CD4-positive, alpha-beta T cell treated with Interferon alpha-2 for 1 hour (primary cell): ENCODE measurements around the gene SNRPF.
A peak's percentile ranks its signal among the peaks of the same experiment; 100 is the strongest.
"Not testable (repeated sequence)": the region's sequence is repeated elsewhere in the genome, so short reads cannot be mapped to it uniquely, and the experiment has no call there.

ENCODE experiments used
- DNase-seq, 2 donors: peaks; one replicate each; pipeline ENCODE4 v3.0.0-alpha.2; 2020 to 2022

SNRPF gene

DNA sequence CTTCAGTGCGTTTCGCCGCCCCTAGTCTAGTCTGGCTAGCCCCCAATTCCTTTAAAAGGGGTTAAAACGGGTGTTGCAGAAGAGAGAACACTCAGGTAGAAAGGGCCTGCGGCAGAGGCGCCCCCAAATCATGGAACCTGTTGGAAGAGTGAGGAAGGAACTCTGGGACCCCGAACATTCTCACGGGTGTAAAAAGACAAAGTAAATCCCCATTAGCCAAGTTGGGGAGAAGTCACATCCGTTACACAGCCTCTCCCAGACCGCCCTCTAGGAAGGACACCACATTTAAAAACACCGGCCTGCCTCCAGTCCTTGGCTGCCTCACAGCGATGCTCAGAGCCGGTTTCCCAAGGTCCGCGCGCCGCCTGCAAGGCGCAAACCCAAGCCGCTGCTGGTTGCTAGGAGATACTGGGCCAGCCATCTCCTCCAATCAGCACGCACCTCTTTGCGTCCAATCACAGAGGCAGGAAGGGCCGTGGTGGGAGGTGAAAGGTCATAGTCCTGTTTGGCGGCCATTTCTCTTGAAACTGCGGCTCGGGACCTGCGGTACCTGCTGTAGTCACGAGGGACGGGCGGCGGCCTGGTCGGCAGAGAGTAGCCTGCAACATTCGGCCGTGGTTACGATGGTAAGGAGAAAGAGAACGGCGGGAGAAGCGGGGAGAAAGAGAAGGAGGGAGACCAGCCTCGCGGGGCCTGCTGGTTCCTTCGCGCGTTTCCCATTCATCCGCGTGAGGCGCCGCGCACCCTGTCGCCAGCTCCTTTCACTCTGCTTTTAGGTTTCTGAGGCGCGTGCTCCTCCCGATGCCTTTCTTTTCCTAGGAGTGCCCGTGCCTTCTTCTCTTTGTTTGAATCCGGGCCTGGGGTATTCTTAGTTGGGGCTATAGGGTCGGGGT lies at the start of gene SNRPF:
Gene SNRPF, plus strand, starts transcription at position 502 of the 893 bp plus-strand sequence. Its CDS starts 122 bp downstream, at position 624.
- DNase-seq = peak; percentile 94 to 96

DNA sequence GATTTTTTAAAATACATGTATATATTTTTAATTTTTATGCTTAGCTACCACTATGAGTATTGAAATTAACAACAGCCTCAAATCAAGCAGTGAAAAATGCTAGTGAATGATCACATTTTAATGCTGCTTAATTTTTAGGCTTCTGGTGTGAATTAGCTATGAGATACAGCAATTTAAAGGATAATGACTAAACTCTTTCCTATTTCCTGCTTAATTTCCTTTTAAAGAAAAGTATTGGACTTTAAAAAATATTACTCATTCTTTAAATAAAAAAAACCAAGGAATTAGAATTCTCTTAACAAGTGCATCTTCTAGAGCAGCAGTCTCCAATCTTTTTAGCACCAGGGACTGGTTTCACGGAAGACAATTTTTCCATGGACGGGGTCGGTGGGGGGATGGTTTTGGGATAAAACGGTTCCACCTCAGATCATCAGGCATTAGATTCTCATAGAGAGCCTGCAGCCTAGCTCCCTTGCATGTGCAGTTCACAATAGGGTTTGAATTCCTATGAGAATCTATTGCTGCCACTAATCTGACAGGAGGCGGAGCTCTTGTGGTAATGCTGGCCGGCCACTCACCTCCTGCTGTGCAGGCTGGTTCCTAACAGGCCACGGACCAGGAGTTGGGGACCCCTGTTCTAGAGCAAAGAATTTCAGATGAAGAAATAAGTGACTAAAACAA lies 49.6 kb upstream of the SNRPF start:
- DNase-seq = no peak

DNA sequence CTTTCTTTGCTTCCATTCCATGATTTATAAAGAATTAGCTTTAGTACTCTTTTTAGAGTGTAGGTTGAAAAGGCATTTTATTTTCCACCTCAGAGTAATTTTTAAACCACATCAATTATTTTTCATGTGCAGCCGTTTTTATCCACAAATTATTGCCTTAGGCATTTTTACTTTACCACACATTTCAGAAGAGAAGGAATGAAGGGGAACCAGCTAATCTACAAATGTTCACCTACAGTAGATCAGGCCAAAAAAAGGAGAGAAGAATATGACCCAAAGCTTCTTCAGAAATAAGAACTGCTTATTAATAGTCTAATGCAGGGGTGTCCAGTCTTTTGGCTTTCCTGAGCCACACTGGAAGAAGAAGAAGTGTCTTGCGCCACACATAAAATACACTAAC lies 48.3 kb upstream of the SNRPF start:
- DNase-seq = no peak

DNA sequence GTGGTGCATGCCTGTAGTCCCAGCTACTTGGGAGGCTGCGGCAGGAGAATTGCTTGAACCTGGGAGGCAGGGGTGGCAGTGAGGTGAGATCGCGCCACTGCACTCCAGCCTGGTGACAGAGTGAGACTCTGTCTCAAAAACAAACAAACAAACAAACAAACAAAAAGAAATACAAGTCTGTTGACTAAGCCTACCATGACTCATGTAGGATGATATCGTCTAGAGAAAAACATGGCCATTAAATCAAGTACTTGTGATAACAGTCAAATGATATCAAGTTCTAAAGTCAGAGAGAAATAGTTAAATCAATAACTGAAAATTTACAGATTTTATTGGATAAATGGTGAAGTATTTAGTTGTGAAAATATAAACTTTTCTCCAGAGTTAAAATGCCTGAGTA lies 46.6 kb upstream of the SNRPF start:
- DNase-seq = not testable (repeated sequence)

DNA sequence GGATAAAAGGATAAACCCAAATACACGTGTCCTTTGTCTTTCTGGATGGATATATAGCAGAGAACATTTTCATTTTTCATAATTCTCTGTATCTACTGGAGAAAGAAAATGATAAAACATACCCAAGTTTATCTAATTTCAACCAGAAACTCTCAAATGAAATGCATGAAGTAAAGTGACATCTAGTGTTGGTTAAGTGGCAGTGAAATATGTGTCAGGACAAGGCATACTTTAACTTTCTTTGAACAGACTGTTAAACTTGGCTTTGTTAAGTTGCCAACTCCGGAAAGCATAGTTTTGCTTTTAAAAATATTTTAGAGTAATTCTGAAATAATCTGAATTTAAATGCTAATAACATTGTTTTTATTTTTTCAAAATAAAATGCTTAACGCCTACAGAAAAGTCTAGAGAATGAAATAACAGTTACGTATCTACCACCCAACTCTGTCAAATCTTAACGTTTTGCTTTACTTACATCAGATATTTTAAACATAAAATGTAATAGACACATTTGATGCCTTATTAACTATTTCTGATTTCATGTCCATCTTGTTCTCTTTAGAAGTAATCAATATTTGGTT lies 43.0 kb upstream of the SNRPF start:
- peak in 1 of 2 donors; percentile 20 for DNase-seq

DNA sequence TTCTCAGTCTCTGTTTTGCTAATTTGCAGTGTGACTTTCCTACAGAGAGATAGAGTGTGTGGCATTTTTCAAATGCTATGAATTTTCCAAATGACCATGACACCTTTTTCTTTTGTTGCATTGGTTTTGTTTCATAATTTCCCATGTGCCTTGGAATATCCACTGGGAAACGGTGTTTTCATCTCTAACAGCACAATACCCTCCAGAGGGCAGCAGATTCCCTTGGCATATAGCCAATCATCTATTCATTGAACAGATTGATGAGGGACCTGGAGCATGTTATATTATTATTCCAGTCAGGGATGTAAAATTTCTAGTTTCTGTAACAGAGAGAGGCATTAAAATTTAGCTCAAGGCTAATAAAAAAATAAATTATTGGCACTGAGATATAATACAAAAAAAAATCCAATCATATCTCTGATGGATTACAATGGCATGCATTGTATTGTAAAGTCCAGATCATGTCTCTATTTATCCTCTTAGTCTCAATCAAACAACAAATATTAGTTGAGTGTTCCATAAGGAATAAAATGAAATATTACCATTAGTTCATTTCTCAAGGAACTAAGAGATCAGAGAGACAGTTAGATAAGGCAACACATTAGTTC lies 38.6 kb upstream of the SNRPF start:
- peak in 1 of 2 donors; percentile 9 for DNase-seq

DNA sequence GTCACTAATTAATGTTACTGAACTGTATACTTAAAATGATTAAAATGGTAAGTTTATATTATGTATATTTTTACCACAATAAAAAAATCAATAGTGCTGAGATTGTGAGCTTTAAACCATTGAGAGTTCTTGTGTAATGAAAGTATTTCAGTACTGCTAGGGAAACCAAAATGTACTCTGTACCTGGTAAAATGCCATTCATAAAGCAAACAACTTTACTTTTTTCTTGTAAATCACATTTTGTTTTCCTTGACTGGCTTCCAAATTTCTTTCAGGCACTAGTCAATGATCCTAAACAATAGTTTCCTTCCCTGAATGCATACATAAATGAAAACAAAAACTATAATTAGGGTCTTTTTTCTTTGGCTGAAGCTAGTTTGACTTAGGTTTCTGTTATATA lies 29.4 kb upstream of the SNRPF start:
- no peak for DNase-seq

DNA sequence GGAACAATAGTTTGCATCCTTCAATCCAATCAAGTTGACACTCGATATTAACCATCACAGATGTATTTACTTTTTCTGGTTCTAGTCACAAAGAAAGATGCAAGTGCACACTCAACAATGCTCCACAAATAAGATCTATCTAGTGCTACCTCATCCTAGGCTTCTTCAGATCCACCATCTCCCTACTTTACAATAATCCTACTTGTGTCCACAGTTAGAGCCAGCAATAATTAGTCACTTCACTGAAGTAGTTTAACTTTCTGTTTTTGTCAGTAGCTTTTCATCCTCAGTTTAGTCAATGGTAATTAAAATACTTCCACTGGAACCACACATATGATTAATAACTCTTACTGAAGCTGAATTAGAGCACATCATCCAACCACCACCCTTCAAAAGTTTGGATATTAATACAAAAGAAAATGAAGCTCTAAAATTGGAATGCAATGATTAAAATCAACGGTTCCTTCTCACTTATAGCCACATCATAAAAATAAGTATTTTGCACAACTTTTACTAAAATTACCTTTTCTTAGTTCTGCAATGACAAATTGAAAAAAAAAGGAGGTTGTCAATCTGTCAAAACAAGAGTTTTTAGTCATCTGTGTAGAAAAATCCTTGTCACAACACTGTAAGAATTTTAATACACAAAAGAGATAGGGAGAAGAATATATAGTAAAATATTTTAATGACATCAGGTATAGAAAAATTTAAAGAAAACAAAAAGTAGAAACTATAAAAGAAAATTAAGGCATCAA lies 28.2 kb upstream of the SNRPF start:
- no peak for DNase-seq

DNA sequence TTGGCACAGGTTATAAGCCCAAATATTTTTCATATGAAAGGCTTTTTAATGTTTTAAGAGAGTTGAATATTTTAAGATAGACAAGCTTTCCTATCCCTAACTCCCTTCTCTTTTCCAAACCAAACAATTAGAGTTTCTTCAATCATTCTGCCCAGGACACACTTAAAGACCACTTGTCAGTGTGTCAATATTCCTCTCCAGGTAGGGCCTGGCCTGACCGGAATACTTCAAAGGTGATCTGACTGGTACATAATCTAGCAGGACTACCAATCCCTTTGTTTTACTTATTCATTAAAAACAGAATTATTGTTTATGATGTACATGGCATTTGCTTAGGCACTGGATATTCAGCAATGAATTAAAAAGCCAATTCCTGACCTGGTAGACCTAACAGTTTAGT lies 24.2 kb upstream of the SNRPF start:
- no peak for DNase-seq

DNA sequence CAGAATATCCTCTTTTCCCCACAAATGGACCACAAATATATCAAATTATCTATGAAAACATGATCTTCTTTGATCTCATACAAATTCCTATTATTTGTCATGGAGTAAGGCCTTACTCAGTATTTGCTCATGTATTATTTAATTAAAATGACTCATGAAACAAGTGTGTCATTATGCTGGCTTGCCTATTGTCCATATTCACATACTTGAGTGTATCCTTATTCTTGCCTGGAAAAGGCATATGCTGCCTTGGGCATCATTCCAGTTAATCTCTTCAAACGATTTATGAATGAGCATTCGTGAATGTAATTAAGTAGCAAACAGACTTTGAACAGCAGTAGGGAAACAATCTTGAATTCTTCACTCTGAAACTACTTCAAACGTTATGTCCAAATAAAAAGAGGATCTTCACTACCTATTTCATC lies 22.6 kb upstream of the SNRPF start:
- no peak for DNase-seq

DNA sequence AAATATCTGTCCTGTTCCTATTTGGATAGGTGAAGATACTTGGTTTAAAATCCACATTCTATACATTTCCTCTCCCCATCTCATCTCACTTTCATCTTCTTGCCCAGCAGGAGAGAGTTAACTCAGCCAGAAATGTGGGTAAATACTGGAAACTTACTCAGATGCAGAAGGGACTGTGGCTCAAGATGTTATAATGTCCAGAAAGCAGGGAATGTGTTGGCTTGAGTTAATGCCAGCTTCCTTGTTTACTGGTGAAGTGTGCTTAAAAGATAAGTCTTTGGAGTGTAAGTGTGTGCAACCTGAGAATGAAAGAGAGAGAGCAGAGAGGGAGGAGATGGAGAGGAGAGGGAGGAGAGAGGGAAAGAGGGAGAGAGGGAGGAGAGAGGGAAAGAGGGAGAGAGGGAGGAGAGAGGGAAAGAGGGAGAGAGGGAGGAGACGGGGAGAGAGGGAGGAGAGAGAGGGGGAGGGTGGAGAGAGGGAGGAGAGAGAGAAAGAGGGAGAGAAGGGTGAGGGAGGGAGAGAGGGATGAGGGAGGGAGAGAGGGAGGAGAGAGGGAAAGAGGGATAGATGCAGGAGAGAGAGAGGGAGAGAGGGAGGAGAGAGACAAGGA lies 22.0 kb upstream of the SNRPF start:
- DNase-seq = no peak

DNA sequence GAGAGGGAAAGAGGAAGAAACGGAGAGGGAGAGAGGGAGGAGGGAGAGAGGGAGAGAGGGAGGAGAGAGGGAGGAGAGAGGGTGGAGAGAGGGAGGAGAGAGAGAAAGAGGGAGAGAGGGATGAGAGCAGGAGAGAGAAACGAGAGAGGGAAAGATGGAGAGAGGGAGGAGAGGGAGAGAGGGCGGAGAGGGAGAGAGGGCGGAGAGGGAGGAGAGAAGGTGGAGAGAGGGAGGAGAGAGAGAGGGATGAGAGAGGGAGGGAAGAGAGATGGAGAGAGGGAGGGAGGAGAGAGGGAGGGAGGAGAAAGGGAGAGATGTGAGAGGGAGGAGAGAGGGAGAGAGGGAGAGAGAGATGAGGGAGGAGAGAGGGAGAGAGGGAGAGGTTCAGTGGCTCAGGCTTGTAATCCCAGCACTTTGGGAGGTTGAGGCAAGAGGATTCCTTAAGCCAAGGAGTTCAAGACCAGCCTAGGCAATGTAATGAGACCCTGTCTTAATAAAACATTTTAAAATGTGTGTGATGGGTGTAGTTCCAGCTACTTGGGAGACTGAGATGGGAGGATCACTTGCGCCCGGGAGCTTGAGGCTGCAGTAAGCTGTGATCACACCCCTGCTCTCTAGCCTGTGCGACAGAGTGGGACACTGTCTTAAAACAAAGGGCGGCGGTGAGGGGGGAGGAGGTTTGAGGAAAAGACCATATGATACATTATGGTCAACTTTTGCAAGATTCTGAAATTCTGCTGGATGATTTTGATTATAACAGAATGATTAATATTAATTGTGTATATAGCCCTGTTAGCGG lies 21.3 kb upstream of the SNRPF start:
- no peak for DNase-seq

DNA sequence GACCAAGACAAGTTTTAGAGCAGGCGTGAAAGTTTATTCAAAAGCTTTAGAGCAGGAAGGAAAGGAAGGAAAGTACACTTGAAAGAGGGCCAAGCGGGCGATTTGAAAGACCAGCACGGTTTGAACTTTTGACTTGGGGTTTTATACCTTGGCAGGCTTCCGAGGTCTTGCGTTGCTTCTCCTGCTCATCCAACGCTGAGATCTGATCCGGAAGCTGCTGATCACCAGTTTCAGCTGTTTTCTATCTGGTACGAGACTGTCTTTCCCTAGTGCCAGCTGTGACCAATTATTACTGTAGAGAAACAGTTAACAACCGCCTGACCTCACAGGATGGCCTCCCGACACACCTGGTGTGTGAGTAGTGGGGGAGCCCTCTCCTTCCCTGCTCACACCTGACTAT lies 20.6 kb upstream of the SNRPF start:
- no peak for DNase-seq

DNA sequence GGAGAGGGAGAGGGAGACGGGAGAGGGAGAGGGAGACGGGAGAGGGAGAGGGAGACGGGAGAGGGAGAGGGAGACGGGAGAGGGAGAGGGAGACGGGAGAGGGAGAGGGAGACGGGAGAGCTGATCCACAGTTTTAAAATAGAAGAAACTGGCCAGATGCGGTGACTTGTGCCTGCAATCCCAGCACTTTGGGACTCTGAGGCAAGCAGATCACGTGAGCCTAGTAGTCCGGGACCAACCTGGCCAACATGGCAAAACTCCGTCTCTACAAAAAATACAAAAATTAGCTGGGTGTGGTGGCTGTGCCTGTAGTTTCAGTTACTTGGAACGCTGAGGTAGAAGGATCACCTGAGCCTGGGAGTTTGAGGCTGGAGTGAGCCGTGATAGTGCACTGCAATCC lies 16.3 kb upstream of the SNRPF start:
- DNase-seq = not testable (repeated sequence)

DNA sequence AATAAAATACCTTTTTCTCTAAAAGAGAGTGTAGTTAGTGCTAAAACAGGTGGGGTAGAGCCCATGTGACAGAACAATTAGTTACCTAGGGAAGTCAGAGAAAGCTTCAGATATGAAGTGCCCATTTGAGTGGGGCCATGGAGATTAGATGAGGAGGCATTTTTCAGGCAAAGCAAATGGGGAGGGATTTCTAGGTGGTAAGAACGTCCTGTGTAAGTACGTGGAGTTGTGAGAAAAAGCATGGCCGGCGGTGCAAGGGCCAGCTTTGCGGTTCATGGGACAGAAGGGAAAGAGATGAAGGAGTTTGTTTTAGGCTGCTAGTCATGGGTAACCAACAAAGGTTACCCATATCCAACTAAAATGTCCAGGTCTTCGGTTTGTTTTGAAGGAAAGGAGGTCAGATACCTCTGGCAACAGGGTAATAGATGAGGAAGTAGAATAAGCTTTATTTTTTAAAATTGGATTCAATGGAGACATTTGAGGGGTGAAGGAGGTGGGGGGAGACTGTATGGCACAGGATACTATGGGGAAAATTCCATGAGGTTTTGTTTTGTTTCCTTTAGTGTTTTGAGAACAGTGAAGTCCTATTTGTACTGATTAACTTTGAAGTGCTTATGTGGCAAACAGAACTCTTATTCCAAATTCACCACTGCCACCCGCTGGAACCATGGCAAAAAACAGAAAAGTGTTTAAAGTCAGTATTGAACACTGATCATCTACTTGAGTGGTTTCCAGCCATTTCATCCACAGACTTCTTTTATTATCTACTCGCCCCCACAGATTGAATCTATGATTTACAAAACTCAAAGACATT lies 10.0 kb upstream of the SNRPF start:
- DNase-seq = no peak

DNA sequence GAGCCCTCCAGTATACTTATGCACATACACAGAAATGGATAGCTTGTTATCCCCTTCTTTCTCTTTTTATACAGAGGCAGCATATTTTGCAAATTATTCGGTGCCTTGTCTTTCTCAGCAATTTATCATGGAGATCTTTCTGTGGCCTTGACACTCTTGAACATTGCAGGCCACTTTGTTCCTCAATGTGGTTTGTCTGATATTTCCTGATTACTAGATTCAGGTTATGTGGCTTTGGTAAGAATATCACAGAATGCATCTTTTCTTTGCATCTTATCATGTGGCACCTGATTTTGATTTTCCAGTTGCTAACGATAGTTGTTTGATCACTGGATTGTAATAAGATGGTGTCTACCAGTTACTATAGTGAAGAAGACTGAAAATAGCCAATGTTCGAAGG lies 7.1 kb upstream of the SNRPF start:
- DNase-seq = no peak

DNA sequence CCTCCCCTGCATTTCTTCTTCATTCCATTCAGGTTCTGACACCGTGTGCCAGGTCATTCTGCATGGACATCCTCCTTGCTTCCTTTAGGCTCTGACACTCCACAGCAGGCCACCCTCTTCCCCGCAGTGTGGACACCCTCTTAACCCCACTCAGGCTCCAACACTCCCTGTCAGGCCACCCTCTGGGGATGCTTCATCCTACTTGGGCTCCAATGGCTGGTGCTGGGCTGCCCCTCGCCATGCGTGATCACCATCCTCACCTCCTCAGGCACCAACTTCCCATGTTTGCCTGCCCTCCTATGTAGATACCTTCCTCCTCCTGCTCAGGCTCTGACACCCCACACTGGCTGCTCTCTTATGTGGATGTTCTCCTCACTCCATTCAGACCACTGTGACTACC lies 6.6 kb upstream of the SNRPF start:
- DNase-seq = no peak

DNA sequence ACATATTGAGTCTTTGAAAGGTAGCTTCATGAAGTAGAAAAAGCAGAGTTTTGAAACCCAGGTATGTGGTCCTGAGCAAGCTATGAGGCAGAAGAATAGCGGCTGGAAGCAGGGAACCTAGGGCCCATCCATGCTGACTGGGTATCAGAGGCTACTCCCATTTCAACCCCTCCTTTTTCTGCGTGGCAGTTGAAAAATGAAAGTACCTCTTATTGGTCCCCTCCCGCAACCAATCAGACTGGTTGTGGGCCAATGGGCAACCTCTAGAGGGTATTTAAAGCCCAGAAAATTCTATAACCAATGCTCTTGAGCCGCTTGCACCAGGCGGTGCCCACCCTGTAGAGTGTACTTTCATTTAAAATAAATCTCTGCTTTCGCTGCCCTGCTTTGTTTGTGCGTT lies 1.6 kb upstream of the SNRPF start:
- no peak for DNase-seq

DNA sequence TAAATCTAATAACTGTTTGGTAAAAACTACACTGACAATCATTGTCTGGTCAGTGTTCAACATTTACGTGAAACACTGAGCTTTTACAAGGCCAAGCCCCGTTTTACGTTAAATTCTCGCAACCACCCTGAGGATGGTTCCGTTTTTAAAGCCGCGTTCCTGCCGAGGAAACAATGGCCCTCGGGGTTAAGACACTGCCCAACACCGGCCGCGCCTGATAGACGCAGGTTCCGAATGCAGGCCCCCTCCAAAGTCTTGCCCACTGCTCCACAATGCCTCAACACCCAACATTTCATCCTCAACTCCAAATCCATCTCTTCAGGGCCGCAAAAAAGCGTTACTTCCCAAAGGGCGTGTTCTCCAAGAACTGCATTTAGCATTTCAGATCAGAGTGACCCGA lies 953 bp upstream of the SNRPF start:
- no peak for DNase-seq

DNA sequence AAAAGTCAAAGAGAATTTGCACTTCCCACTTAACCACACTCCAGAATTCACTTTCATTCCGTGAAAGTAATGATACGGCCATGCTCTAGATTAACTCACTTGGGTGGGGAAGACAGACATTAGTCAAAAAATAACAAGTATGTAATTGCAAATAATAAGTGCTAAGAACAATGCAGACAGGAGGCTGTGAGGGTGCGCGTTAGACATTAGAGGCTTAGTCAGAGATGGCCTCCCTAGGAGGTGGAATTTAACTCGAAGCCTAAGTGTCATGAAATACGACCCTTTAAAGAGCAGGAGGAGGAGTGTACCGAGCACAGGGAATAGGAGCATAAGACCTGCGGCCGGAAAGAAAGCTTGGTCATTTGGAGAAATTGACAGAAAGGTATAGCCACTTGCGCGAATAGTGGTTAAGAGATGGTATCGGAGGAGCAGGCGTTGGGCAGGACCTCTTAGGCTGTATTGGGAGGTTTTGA lies 628 bp downstream of the SNRPF start:
- no peak for DNase-seq
